Lung (tissue), 12 donors: ENCODE measurements around the gene STK32B. TPM values are rescaled to one million over a fixed set of nuclear protein-coding genes. Genes with fewer than 3 reads are reported as not detected.

Experiments
- ATAC-seq: fragments of 200-7000 bp; cut with Tn5 transposase; one replicate; pipeline ENCODE4 v1.9.1; 2020; ENCODE audit warnings: moderate number of reproducible peaks; ENCODE audit not compliant: insufficient read depth, low FRiP score
- DNase-seq, 3 donors: peaks; one replicate each; pipeline ENCODE4 v3.0.0-alpha.2; 2013 to 2017
- H3K27ac ChIP-seq, 2 donors: one replicate each; pipeline ENCODE4 v1.5.1; 2013; ENCODE audit warnings: mild to moderate bottlenecking in 2 of 2, moderate library complexity in 2 of 2, control low read depth in 1 of 2, inconsistent platforms in 1 of 2, low read depth in 1 of 2, low read length in 1 of 2
- H3K27me3 ChIP-seq, 3 donors: one replicate each; pipeline ENCODE4 v1.5.1; 2013; ENCODE audit warnings: low read length in 2 of 3; ENCODE audit not compliant: control insufficient read depth in 3 of 3, insufficient read depth in 3 of 3
- H3K36me3 ChIP-seq, 4 donors: one replicate each; pipeline ENCODE4 v1.5.1; 2013; ENCODE audit warnings: low read length in 4 of 4, mild to moderate bottlenecking in 1 of 4, moderate library complexity in 1 of 4; ENCODE audit not compliant: control insufficient read depth in 4 of 4, insufficient read depth in 4 of 4
- H3K4me1 ChIP-seq, 5 donors: one replicate each; pipeline ENCODE4 v1.5.1; 2013; ENCODE audit warnings: low read length in 5 of 5, mild to moderate bottlenecking in 2 of 5, moderate library complexity in 1 of 5; ENCODE audit not compliant: control insufficient read depth in 5 of 5, insufficient read depth in 5 of 5
- H3K4me3 ChIP-seq: one replicate; pipeline ENCODE4 v1.5.1; 2013; ENCODE audit warnings: mild to moderate bottlenecking, control low read depth, moderate library complexity
- H3K9ac ChIP-seq, 2 donors: one replicate each; pipeline ENCODE4 v1.5.1; 2013; ENCODE audit warnings: low read length in 2 of 2, control low read depth in 1 of 2; ENCODE audit not compliant: insufficient read depth in 1 of 2
- H3K9me3 ChIP-seq, 4 donors: one replicate each; pipeline ENCODE4 v1.5.1; 2013; ENCODE audit warnings: low read length in 3 of 4, mild to moderate bottlenecking in 1 of 4, moderate library complexity in 1 of 4; ENCODE audit not compliant: control insufficient read depth in 4 of 4, insufficient read depth in 3 of 4
- CTCF ChIP-seq: IDR thresholded peaks from 2 replicates; pipeline ENCODE4 v1.5.1; 2012; ENCODE audit warnings: mild to moderate bottlenecking; ENCODE audit errors: control extremely low read depth, extremely low read depth
- WGBS, 2 donors: extraction: QIAGEN DNeasy Blood & Tissue Kit; methylation state at CpG; one replicate each; pipeline ENCODE4 v1.1.7; 2013; 5-methylcytosine and 5-hydroxymethylcytosine counted together
- polyA plus RNA-seq, 2 donors: library from polyadenylated mRNA; stranded (reverse); fragments of 200-250 nt; gene quantifications; one replicate each; pipeline ENCODE4 v1.2.1, GENCODE V29; 2013
- total RNA-seq, 2 donors: library from RNA; depleted of rRNA in 1 of 2; stranded (reverse); fragments of >200 nt in 1 of 2; gene quantifications; one replicate each; pipeline ENCODE4 v1.2.1, GENCODE V29; 2014 to 2021
- donor health status: control.
- donor health status: control.
- donor health status: Bipolar disorder and iron deficiency.
- donor health status: healthy.
- donor health status: DM: yes; HTN: yes; CAD: no.

Gene STK32B
- total and polyA plus RNA-seq, 4 donors, result 0.29 to 2.2 (median 1.4) TPM

- WGBS, 2 donors, result 78 to 80% methylated on average over 4 of the region's 4 CpGs
- no peak overlapping the region for H3K27ac ChIP-seq
- no peaks in the 10 kb centered on the region for H3K27me3 ChIP-seq
- H3K4me3 ChIP-seq, result no peak overlapping the region
- no peak for TF ChIP-seq CTCF
- no peak for DNase-seq
- H3K9ac ChIP-seq, result no peak overlapping the region
- H3K9me3 ChIP-seq, result no peaks in the 10 kb centered on the region
- H3K36me3 ChIP-seq, result no peaks in the 10 kb centered on the region
- ATAC-seq, result no peak
- H3K4me1 ChIP-seq, result peaks cover 0 to 12% (median 0%) of the 10 kb centered on the region in 5 donors
These were observed 466.1 kb downstream of the STK32B start for GRCh38 chr4:5517372-5517771.

- Histone ChIP-seq H3K9me3 (peaks cover 0 to 2% (median 0%) of the 10 kb centered on the region in 4 donors), H3K4me1 (peaks cover 0 to 41% (median 14%) of the 10 kb centered on the region in 5 donors), H3K27ac (no peak overlapping the region), H3K4me3 (no peak overlapping the region), H3K27me3 (no peaks in the 10 kb centered on the region), H3K36me3 (peaks cover 0 to 8% (median 0%) of the 10 kb centered on the region in 4 donors), H3K9ac (no peak overlapping the region)
- DNase-seq (peak; percentile 81 to 93 (median 92)), ATAC-seq (no peak)
- 64 to 78% methylated on average over 5 of the region's 5 CpGs for WGBS, 2 donors
- TF ChIP-seq CTCF, result no peak
These were observed 473.4 kb downstream of the STK32B start for GRCh38 chr4:5524446-5525299.

GRCh38 chr4:5526080-5526846, 475.0 kb downstream of the STK32B start:
- Histone ChIP-seq H3K4me1 (peaks cover 0 to 41% (median 14%) of the 10 kb centered on the region in 5 donors), H3K4me3 (no peak overlapping the region), H3K9ac (no peak overlapping the region), H3K36me3 (peaks cover 0 to 8% (median under 1%) of the 10 kb centered on the region in 4 donors), H3K27ac (no peak overlapping the region), H3K9me3 (peaks cover 0 to 2% (median 0%) of the 10 kb centered on the region in 4 donors), H3K27me3 (no peaks in the 10 kb centered on the region)
- TF ChIP-seq CTCF, result no peak
- 64 to 76% methylated on average over 3 of the region's 3 CpGs for WGBS, 2 donors
- ATAC-seq (no peak), DNase-seq (peak in 2 of 3 donors; percentile 33 to 34)
